Measurements from ENCODE around the gene TRIOBP. TPM values are rescaled to one million over a fixed set of nuclear protein-coding genes. Genes with fewer than 3 reads are reported as not detected.
"Not testable (repeated sequence)": the region's sequence is repeated elsewhere in the genome, so short reads cannot be mapped to it uniquely, and the experiment has no call there.

Gene TRIOBP
- total RNA-seq, 1 donor from 2014 or later: 40.3 TPM

DNA sequence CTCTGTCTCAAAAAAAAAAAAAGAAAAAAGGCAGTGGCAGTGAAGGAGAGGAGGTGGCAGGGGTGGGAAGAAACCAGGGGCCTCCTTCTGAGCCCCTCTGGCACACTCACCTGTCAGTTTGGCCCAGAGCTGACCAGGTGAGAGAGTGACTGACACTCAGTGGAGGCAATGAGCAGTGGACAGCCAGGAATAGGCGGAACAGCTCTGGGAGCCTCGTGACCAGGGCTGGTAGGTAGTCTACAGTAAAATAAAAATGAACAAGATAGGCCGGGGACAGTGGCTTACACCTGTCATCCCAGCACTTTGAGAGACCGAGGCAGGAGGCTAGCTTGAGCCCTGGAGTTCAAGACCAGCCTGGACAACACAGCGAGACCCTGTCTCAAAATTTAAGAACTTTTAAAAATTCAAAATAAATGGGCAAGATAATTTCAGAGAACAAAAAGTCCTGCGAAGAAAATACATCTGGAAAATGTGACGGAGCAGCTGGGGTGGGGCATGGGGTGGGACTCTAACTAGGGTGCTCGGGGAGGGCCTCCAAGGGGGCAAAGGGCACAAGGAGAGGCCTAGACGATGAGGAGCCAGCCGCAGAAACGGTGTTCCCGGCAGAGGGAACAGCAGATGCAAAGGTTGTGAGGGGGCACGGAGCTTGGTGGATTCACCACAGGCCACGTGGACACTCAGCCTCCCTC is 42.1 kb upstream of the TRIOBP start:
- no peak for DNase-seq (ENCODE audit: low read depth)
- H3K36me3 ChIP-seq (ENCODE audit: control insufficient read depth, insufficient read depth, low read length): peaks cover 30% of the 10 kb centered on the region
- TF ChIP-seq, protein P1, sequence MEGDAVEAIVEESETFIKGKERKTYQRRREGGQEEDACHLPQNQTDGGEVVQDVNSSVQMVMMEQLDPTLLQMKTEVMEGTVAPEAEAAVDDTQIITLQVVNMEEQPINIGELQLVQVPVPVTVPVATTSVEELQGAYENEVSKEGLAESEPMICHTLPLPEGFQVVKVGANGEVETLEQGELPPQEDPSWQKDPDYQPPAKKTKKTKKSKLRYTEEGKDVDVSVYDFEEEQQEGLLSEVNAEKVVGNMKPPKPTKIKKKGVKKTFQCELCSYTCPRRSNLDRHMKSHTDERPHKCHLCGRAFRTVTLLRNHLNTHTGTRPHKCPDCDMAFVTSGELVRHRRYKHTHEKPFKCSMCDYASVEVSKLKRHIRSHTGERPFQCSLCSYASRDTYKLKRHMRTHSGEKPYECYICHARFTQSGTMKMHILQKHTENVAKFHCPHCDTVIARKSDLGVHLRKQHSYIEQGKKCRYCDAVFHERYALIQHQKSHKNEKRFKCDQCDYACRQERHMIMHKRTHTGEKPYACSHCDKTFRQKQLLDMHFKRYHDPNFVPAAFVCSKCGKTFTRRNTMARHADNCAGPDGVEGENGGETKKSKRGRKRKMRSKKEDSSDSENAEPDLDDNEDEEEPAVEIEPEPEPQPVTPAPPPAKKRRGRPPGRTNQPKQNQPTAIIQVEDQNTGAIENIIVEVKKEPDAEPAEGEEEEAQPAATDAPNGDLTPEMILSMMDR (IDR thresholded peaks at IDR 0.05; ENCODE audit: insufficient read depth, low read length, severe bottlenecking): no peak
- no peak overlapping the region for H3K4me3 ChIP-seq (ENCODE audit: low read depth, low read length)
- no peak for FAIRE-seq
- H3K27me3 ChIP-seq (ENCODE audit: control insufficient read depth, insufficient read depth, low read length): no peaks in the 10 kb centered on the region

- Histone ChIP-seq H3K36me3 (ENCODE audit: control insufficient read depth, insufficient read depth, low read length) (peaks cover 25% of the 10 kb centered on the region), H3K27me3 (ENCODE audit: control insufficient read depth, insufficient read depth, low read length) (no peaks in the 10 kb centered on the region), H3K4me3 (ENCODE audit: low read depth, low read length) (no peak overlapping the region)
- no peak for FAIRE-seq
- no peak for DNase-seq (ENCODE audit: low read depth)
- TF ChIP-seq, protein P1 (IDR thresholded peaks at IDR 0.05; ENCODE audit: insufficient read depth, low read length, severe bottlenecking): no peak
Measured at GRCh38 chr22:37655252-37655563, 41.6 kb upstream of the TRIOBP start.

GRCh38 chr22:37656583-37656982 is 40.3 kb upstream of the TRIOBP start:
- not testable (repeated sequence) for H3K4me3 ChIP-seq (ENCODE audit: low read depth, low read length); H3K27me3 ChIP-seq (ENCODE audit: control insufficient read depth, insufficient read depth, low read length); FAIRE-seq; DNase-seq (ENCODE audit: low read depth)
- peaks cover 15% of the 10 kb centered on the region for H3K36me3 ChIP-seq (ENCODE audit: control insufficient read depth, insufficient read depth, low read length)

GRCh38 chr22:37657590-37658132 is 39.2 kb upstream of the TRIOBP start:
- H3K4me3 ChIP-seq (ENCODE audit: low read depth, low read length): peak overlapping the region; percentile 53
- H3K27me3 ChIP-seq (ENCODE audit: control insufficient read depth, insufficient read depth, low read length): no peaks in the 10 kb centered on the region
- DNase-seq (ENCODE audit: low read depth): peak; percentile 51
- TF ChIP-seq, protein P1 (IDR thresholded peaks at IDR 0.05; ENCODE audit: insufficient read depth, low read length, severe bottlenecking): no peak
- peaks cover 10% of the 10 kb centered on the region for H3K36me3 ChIP-seq (ENCODE audit: control insufficient read depth, insufficient read depth, low read length)
- no peak for FAIRE-seq

DNA sequence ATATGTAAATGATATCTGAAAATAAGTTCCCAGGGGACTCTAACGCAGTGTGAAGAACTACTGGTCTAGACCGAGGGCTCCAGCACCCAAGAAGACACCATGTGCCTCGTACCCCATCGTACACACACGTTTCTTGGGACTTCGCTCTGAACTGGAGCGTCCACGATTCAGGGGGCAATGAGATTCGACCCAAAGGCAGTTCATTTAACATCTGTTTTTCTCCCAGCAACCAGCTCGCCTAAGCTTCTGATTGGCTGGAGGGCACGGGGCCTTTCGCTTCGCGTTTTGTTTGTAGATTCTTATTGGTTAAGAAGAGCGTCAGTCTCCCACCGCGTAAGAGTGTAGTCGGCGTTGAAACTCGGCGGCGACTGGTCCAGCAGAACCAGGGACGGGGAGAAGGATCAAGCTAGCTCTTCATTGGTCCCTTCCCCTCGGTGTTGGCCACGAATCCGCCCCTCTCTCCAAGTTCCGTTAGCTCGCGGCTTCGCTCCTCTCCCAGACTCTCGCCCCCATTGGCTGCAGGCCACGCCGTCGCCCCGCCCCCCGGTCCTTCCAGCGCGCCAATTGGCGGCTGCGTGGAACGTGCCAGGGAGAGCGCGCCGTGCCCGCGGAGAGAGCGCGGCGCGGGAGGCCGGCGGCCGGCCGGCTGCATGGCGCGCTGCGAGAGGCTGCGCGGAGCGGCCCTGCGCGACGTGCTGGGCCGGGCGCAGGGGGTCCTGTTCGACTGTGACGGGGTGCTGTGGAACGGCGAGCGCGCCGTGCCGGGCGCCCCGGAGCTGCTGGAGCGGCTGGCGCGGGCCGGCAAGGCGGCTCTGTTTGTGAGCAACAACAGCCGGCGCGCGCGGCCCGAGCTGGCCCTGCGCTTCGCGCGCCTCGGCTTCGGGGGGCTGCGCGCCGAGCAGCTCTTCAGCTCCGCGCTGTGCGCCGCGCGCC is 38.4 kb upstream of the TRIOBP start, which contains the start of gene PDXP:
Gene PDXP (plus strand): TSS at position 591 of the 933 bp plus-strand sequence. CDS start 60 bp downstream, at position 651.
- DNase-seq (ENCODE audit: low read depth): peak; percentile 98
- TF ChIP-seq, protein P1 (IDR thresholded peaks at IDR 0.05; ENCODE audit: insufficient read depth, low read length, severe bottlenecking): no peak
- Histone ChIP-seq H3K27me3 (ENCODE audit: control insufficient read depth, insufficient read depth, low read length) (no peaks in the 10 kb centered on the region), H3K4me3 (ENCODE audit: low read depth, low read length) (peak within 1 kb of the TSS; percentile 53), H3K36me3 (ENCODE audit: control insufficient read depth, insufficient read depth, low read length) (peaks cover 6% of the 10 kb centered on the region)
- FAIRE-seq: peak; percentile 43

Measured in bronchial epithelial cell (primary cell).